Stimulated activated CD4-positive, alpha-beta T cell treated with anti-CD3 and anti-CD28 coated beads, Interleukin-15, amount 100 ng/mL, for 48 hours (primary cell): ENCODE results near the gene SEMA7A.

Experiments
- DNase-seq, 2 donors: peaks; one replicate each; pipeline ENCODE4 v3.0.0-alpha.2; 2020; ENCODE audit warnings: low read depth in 2 of 2

Gene SEMA7A

GRCh38 chr15:74430510-74430951 lies 3.2 kb downstream of the SEMA7A start:
- DNase-seq: no peak

GRCh38 chr15:74429781-74430400 lies 3.9 kb downstream of the SEMA7A start:
- DNase-seq: no peak

- no peak for DNase-seq
Measured at GRCh38 chr15:74428970-74429780, 4.6 kb downstream of the SEMA7A start.

GRCh38 chr15:74428442-74428787 lies 5.3 kb downstream of the SEMA7A start:
- DNase-seq: no peak

GRCh38 chr15:74427607-74428441 lies 5.9 kb downstream of the SEMA7A start:
- no peak for DNase-seq

- no peak for DNase-seq
Measured at GRCh38 chr15:74426404-74427281, 7.1 kb downstream of the SEMA7A start.

GRCh38 chr15:74425630-74426029 lies 8.1 kb downstream of the SEMA7A start:
- DNase-seq: no peak

- DNase-seq: no peak
Measured at GRCh38 chr15:74424901-74425528, 8.7 kb downstream of the SEMA7A start.

GRCh38 chr15:74423431-74424257 lies 10.1 kb downstream of the SEMA7A start:
- DNase-seq: no peak

- no peak for DNase-seq
Measured at GRCh38 chr15:74422652-74423430, 10.9 kb downstream of the SEMA7A start.

GRCh38 chr15:74422265-74422651 lies 11.5 kb downstream of the SEMA7A start:
- no peak for DNase-seq

GRCh38 chr15:74421302-74422245 lies 12.2 kb downstream of the SEMA7A start:
- no peak for DNase-seq

GRCh38 chr15:74420193-74420905 lies 13.4 kb downstream of the SEMA7A start:
- DNase-seq: no peak

- no peak for DNase-seq
Measured at GRCh38 chr15:74419432-74419831, 14.3 kb downstream of the SEMA7A start.

- no peak for DNase-seq
Measured at GRCh38 chr15:74418575-74419338, 15.0 kb downstream of the SEMA7A start.

GRCh38 chr15:74417670-74418069 lies 16.1 kb downstream of the SEMA7A start:
- no peak for DNase-seq

GRCh38 chr15:74417225-74417624 lies 16.5 kb downstream of the SEMA7A start:
- no peak for DNase-seq
